ENCODE measurements around the gene DUOX1.
"Not testable (repeated sequence)": the region's sequence is repeated elsewhere in the genome, so short reads cannot be mapped to it uniquely, and the experiment has no call there.

Gene DUOX1

DNA sequence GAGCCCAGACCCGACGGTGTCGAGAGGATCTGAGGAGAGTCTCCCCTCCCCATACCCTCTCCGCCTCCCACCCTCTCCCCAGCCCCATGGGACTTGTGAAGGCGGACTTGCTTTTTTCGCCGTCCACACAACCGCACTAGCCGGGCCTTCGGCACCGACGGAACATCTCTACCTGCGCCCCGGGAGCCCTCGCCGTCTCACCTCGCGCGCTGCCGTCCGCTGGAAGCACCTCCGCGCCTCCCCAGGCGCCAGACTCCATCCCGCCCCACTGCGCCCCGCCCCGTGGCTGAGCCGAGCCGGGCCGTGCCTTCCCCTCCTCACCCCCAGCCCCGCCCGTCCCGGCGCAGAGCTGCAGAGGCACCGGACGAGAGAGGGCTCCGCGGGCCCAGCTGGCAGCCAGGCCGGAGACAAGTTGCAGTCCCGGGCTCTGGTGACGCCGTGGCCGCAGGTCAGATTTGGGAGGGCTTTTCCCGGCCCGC lies at the start of gene DUOX1, which contains the start of gene DUOXA1:
Gene DUOX1, plus strand, starts transcription at position 344 of the 479 bp plus-strand sequence. CDS start 1,973 bp downstream, outside the sequence.
Gene DUOXA1, minus strand, starts transcription at position 229 of the 479 bp plus-strand sequence. CDS start 6,865 bp downstream, outside the sequence.
- H3K9me3 ChIP-seq (ENCODE audit: low read depth, low read length) = no peaks in the 10 kb centered on the region
- DNase-seq (ENCODE audit: low read depth, low spot score) = no peak
- no peak for TF ChIP-seq FOXP2 (optimal IDR thresholded peaks at IDR 0.05; ENCODE audit: control extremely low read depth, extremely low read length, insufficient read depth)
- TF ChIP-seq POLR2AphosphoS5 (IDR thresholded peaks at IDR 0.05; ENCODE audit: borderline replicate concordance, low read depth, low read length) = no peak
- no peak within 1 kb of the TSS for H3K9ac ChIP-seq (ENCODE audit: insufficient read length)
- H3K4me3 ChIP-seq = no peak within 1 kb of the TSS
- no peaks in the 10 kb centered on the region for H3K36me3 ChIP-seq (ENCODE audit: insufficient read depth, low read length)
- H3K27ac ChIP-seq = no peak within 1 kb of the TSS

DNA sequence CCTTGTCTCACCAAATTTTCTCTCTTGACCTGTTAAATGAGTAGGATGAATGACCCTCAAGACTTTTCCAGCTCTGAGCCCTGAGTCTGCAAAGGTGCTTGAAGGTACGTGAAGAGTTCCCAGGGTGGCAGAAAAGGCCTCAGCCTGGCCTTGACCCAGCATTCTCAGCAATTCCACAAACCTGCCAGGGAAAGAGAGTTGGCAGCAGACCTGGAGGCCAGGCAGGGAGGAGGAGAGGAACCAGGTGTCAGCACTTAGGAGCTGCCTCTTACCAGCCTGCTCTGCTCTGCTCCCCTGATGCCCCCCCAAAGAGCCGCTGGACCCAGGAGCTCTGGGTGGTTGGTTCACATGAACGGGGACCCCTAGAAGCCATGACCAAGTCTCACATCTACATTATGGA lies 49.2 kb upstream of the DUOX1 start:
- DNase-seq (ENCODE audit: low read depth, low spot score); H3K9ac ChIP-seq (ENCODE audit: insufficient read length); H3K4me3 ChIP-seq; H3K9me3 ChIP-seq (ENCODE audit: low read depth, low read length); H3K27ac ChIP-seq; H3K36me3 ChIP-seq (ENCODE audit: insufficient read depth, low read length): not testable (repeated sequence)

DNA sequence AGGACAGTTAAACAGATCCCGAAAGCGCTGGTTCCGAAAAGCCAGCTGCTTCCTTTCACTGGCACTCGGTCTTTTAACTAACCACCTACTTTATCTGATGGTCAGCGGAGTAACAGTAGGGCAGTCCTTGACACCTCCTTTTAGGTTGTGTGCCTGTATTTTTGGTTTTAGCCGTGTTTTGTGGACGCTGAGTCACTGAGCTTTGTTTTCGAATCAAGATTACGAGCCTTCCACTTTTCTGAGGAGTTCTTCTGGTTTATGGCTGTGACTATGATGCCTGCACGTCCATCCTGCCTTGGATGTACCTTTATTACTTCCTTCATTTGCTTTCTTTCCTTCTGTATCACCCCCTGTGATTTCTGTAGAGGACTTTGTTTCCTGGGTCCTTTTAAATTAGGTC lies 47.4 kb upstream of the DUOX1 start:
- not testable (repeated sequence) for H3K9me3 ChIP-seq (ENCODE audit: low read depth, low read length); DNase-seq (ENCODE audit: low read depth, low spot score); H3K36me3 ChIP-seq (ENCODE audit: insufficient read depth, low read length); H3K9ac ChIP-seq (ENCODE audit: insufficient read length); H3K4me3 ChIP-seq; H3K27ac ChIP-seq

DNA sequence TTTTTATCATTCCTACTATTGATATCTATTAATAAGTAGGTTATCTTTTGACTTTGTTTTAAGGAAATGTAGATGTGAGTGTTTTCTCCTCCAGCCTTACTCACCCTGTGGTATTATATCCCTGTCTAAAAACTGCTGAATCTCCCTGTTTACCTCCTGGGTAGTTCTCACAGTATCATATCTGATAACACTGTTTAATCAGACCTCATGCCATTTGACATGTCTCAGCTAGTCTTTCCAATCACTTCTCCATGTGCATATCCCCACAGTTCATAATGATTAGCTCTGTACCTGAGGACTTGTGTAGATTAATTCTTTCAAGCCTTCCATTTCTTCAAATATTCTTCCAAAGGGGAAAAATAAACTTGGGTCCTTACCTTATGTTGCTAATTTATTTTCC lies 46.6 kb upstream of the DUOX1 start:
- Histone ChIP-seq H3K4me3 (no peak overlapping the region), H3K27ac (no peak overlapping the region), H3K36me3 (ENCODE audit: insufficient read depth, low read length) (no peaks in the 10 kb centered on the region), H3K9ac (ENCODE audit: insufficient read length) (no peak overlapping the region), H3K9me3 (ENCODE audit: low read depth, low read length) (no peaks in the 10 kb centered on the region)
- DNase-seq (ENCODE audit: low read depth, low spot score) = no peak
- TF ChIP-seq EZH2 (IDR thresholded peaks at IDR 0.05) = no peak
- no peak for TF ChIP-seq FOXP2 (optimal IDR thresholded peaks at IDR 0.05; ENCODE audit: control extremely low read depth, extremely low read length, insufficient read depth)
- no peak for TF ChIP-seq POLR2AphosphoS5 (IDR thresholded peaks at IDR 0.05; ENCODE audit: borderline replicate concordance, low read depth, low read length)

DNA sequence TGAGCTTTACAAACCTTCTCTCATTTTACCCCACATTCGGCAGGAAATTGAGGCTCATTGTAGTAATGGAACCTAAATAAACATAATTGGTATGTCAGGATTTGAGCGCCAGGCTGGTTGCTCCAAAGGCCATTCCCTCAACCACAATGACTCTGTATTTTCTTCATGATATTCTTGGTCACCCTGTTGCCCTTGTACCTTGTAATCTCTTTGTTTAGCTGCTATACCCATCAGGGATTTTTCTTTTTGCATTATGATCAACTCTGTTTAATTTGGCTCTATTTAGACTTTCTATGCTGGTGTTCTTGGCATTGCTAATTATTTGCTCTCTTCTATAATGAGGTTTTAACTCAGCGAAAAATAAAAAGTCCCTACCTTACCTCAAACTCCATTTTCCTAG lies 45.6 kb upstream of the DUOX1 start:
- H3K36me3 ChIP-seq (ENCODE audit: insufficient read depth, low read length) = no peaks in the 10 kb centered on the region
- TF ChIP-seq POLR2AphosphoS5 (IDR thresholded peaks at IDR 0.05; ENCODE audit: borderline replicate concordance, low read depth, low read length) (no peak), FOXP2 (optimal IDR thresholded peaks at IDR 0.05; ENCODE audit: control extremely low read depth, extremely low read length, insufficient read depth) (no peak), EZH2 (IDR thresholded peaks at IDR 0.05) (no peak)
- no peak overlapping the region for H3K27ac ChIP-seq
- no peak for DNase-seq (ENCODE audit: low read depth, low spot score)
- no peak overlapping the region for H3K9ac ChIP-seq (ENCODE audit: insufficient read length)
- H3K9me3 ChIP-seq (ENCODE audit: low read depth, low read length) = no peaks in the 10 kb centered on the region
- H3K4me3 ChIP-seq = no peak overlapping the region

DNA sequence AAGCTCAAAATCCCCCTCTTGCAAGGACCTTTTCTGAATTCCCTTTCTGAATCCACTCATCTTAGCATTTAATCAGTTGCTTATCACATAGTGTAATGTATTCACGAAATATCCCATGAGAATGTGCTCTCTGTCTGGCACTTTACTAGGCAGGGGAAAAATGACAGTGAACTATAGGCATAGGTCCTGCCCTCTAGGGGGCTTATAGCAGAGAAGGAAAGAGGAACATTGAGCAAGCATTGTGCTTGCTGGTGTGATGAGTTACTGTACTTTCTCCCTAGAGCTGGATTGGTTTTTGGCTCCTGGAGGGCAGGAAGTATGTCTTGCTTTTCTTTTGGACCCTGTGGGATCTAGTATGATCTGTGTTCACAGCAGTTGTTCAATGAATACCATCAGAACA lies 42.3 kb upstream of the DUOX1 start:
- no peaks in the 10 kb centered on the region for H3K9me3 ChIP-seq (ENCODE audit: low read depth, low read length)
- H3K36me3 ChIP-seq (ENCODE audit: insufficient read depth, low read length) = no peaks in the 10 kb centered on the region
- DNase-seq (ENCODE audit: low read depth, low spot score) = no peak
- no peak overlapping the region for H3K4me3 ChIP-seq
- TF ChIP-seq EZH2 (IDR thresholded peaks at IDR 0.05) = no peak
- TF ChIP-seq FOXP2 (optimal IDR thresholded peaks at IDR 0.05; ENCODE audit: control extremely low read depth, extremely low read length, insufficient read depth) = no peak
- TF ChIP-seq POLR2AphosphoS5 (IDR thresholded peaks at IDR 0.05; ENCODE audit: borderline replicate concordance, low read depth, low read length) = no peak
- no peak overlapping the region for H3K9ac ChIP-seq (ENCODE audit: insufficient read length)
- H3K27ac ChIP-seq = no peak overlapping the region

DNA sequence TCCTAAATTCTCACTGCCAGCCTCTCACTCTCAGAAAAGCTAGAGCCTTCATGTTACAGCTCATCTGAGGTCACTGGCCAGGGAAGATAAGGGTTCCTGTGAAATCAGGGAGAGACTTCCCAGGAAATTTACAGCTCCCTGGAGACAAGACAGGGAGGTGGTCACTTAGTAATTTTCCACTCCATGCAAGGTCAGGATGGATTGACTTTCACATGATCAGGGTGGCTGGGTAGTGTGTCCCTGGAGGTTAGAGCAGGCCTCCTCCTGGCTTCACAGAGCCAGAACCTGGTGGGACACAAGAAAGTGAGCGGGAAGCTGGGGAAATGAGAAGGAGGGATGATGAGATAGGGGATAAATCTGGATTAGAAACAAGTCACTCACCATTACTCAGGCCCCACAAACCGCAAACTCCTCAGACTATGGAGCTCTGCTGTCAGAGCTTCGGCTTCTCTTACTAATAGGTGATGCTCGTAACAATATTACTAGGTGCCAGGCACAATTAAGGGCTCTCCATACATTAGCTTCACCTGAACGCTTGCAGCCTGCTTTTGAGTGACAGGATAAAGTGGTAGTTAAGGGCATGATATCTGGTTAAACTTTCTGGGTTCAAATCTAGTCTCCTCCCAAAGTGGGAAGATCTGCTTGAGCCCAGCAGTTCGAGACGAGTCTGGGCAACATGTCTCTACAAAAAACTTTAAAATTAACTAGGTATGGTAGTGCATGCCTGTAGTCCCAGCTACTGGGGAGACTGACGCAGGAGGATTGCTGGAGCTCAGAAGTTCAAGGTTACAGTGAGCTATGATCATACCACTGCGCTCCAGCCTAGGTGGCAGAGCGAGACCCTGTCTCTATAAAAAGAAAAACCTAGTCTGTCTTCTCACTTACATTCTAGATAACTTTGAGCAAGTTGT lies 40.7 kb upstream of the DUOX1 start:
- H3K36me3 ChIP-seq (ENCODE audit: insufficient read depth, low read length) = no peaks in the 10 kb centered on the region
- no peak overlapping the region for H3K4me3 ChIP-seq
- H3K27ac ChIP-seq = no peak overlapping the region
- H3K9me3 ChIP-seq (ENCODE audit: low read depth, low read length) = no peaks in the 10 kb centered on the region
- no peak for DNase-seq (ENCODE audit: low read depth, low spot score)
- TF ChIP-seq POLR2AphosphoS5 (IDR thresholded peaks at IDR 0.05; ENCODE audit: borderline replicate concordance, low read depth, low read length) = no peak
- TF ChIP-seq FOXP2 (optimal IDR thresholded peaks at IDR 0.05; ENCODE audit: control extremely low read depth, extremely low read length, insufficient read depth) = no peak
- TF ChIP-seq EZH2 (IDR thresholded peaks at IDR 0.05) = no peak
- no peak overlapping the region for H3K9ac ChIP-seq (ENCODE audit: insufficient read length)

DNA sequence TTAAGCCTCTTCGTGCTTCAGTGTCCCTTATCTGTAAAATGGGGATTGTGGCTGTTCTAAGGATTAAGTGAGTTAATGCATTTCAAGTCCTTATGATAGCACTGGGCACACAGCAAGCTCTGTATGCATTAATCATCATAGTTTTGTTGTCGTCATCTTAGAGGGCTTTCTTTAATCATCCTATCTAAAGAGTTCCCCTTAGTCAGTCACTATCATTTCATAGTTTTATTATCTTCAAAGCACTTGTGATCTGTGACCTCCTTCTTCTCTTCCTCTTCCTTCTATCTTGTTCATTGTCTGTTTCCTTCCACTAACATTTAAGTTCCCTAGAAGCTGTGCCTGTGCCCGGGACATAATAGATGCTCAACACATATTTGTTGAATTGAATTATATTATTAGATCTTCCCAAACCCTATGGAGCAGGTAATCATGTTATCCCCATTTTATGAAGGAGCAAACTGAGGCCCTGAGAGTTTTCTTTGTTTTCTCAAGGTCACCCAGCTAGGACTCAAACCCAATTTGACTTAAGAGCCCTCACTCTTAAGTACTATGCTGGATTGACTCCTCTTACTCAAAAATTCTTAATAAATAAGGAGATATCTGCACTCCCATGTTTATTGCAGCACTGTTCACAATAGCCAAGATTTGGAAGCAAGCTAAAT lies 40.0 kb upstream of the DUOX1 start:
- H3K27ac ChIP-seq = no peak overlapping the region
- H3K4me3 ChIP-seq = no peak overlapping the region
- no peaks in the 10 kb centered on the region for H3K9me3 ChIP-seq (ENCODE audit: low read depth, low read length)
- DNase-seq (ENCODE audit: low read depth, low spot score) = no peak
- TF ChIP-seq POLR2AphosphoS5 (IDR thresholded peaks at IDR 0.05; ENCODE audit: borderline replicate concordance, low read depth, low read length) (no peak), EZH2 (IDR thresholded peaks at IDR 0.05) (no peak), FOXP2 (optimal IDR thresholded peaks at IDR 0.05; ENCODE audit: control extremely low read depth, extremely low read length, insufficient read depth) (no peak)
- H3K36me3 ChIP-seq (ENCODE audit: insufficient read depth, low read length) = no peaks in the 10 kb centered on the region
- no peak overlapping the region for H3K9ac ChIP-seq (ENCODE audit: insufficient read length)
